Measurements from ENCODE around the gene EFNA5. TPM values are rescaled to one million over a fixed set of nuclear protein-coding genes. Genes with fewer than 3 reads are reported as not detected.

Gene EFNA5
- total RNA-seq, 4 donors from 2014 or later, result 16.6 to 35.3 (median 19.3) TPM

- TF ChIP-seq CTCF (IDR thresholded peaks at IDR 0.05) (no peak), POLR2A (IDR thresholded peaks at IDR 0.05) (no peak)
- DNase-seq (ENCODE audit: low spot score in 2 of 2), result no peak
- no peak overlapping the region for H3K4me3 ChIP-seq (ENCODE audit: low read depth, poor library complexity, severe bottlenecking)
- intact Hi-C loops (cut with DNase I; ENCODE audit: low total_unique reads), result no loop called here
- WGBS, 2 donors, result 83 to 84% methylated on average over 5 of the region's 5 CpGs
Measured at GRCh38 chr5:107377277-107377609, 293.5 kb downstream of the EFNA5 start.

GRCh38 chr5:107376546-107377276, 294.0 kb downstream of the EFNA5 start:
- TF ChIP-seq POLR2A (IDR thresholded peaks at IDR 0.05) (no peak), CTCF (IDR thresholded peaks at IDR 0.05) (no peak)
- 84 to 86% methylated on average over 11 of the region's 11 CpGs for WGBS, 2 donors
- intact Hi-C loops (cut with DNase I; ENCODE audit: low total_unique reads), result no loop called here
- no peak overlapping the region for H3K4me3 ChIP-seq (ENCODE audit: low read depth, poor library complexity, severe bottlenecking)
- no peak for DNase-seq (ENCODE audit: low spot score in 2 of 2)

GRCh38 chr5:107373549-107374263, 297.0 kb downstream of the EFNA5 start:
- H3K4me3 ChIP-seq (ENCODE audit: low read depth, poor library complexity, severe bottlenecking), result no peak overlapping the region
- WGBS, 2 donors, result 80 to 82% methylated on average over 9 of the region's 9 CpGs
- DNase-seq (ENCODE audit: low spot score in 2 of 2), result no peak
- TF ChIP-seq POLR2A (IDR thresholded peaks at IDR 0.05) (no peak), CTCF (IDR thresholded peaks at IDR 0.05) (no peak)
- intact Hi-C loops (cut with DNase I; ENCODE audit: low total_unique reads), result no loop called here

GRCh38 chr5:107372723-107373450, 297.9 kb downstream of the EFNA5 start:
- intact Hi-C loops (cut with DNase I; ENCODE audit: low total_unique reads), result no loop called here
- TF ChIP-seq CTCF (IDR thresholded peaks at IDR 0.05) (no peak), POLR2A (IDR thresholded peaks at IDR 0.05) (no peak)
- DNase-seq (ENCODE audit: low spot score in 2 of 2), result no peak
- no peak overlapping the region for H3K4me3 ChIP-seq (ENCODE audit: low read depth, poor library complexity, severe bottlenecking)
- WGBS, 2 donors, result 52 to 63% methylated on average over 7 of the region's 7 CpGs

GRCh38 chr5:107370396-107370968, 300.3 kb downstream of the EFNA5 start:
- WGBS, 2 donors, result 55 to 56% methylated on average over 6 of the region's 6 CpGs
- intact Hi-C loops (cut with DNase I; ENCODE audit: low total_unique reads), result no loop called here
- no peak overlapping the region for H3K4me3 ChIP-seq (ENCODE audit: low read depth, poor library complexity, severe bottlenecking)
- peak in 1 of 2 donors; percentile 34 for DNase-seq (ENCODE audit: low spot score in 2 of 2)
- no peak for TF ChIP-seq CTCF (IDR thresholded peaks at IDR 0.05)
- TF ChIP-seq POLR2A (IDR thresholded peaks at IDR 0.05), result no peak

Measured in lower leg skin (tissue), 4 donors.